Astrocyte of the spinal cord (primary cell): ENCODE measurements around the gene ARHGEF11.

Experiments used
- DNase-seq: peaks from one replicate; pipeline ENCODE4 v3.0.0; 2011; ENCODE audit warnings: low read depth, low spot score
- H3K4me3 ChIP-seq: 2 replicates; pipeline ENCODE4 v1.5.1; 2011; ENCODE audit warnings: low read depth, mild to moderate bottlenecking, low read length, moderate library complexity
- in situ Hi-C: cut with HindIII; loops from 2 replicates; pipeline ENCODE4 v1.10.0; 2017; ENCODE audit warnings: low sequenced_read_pairs
- TF ChIP-seq, protein P1 (sequence below): IDR thresholded peaks from 2 replicates; pipeline ENCODE4 v1.5.1; 2012; ENCODE audit warnings: low read depth, mild to moderate bottlenecking, low read length, inconsistent platforms

ARHGEF11 gene

GRCh38 chr1:156889802-156890580 lies 155.6 kb downstream of the ARHGEF11 start:
- TF ChIP-seq, protein P1, sequence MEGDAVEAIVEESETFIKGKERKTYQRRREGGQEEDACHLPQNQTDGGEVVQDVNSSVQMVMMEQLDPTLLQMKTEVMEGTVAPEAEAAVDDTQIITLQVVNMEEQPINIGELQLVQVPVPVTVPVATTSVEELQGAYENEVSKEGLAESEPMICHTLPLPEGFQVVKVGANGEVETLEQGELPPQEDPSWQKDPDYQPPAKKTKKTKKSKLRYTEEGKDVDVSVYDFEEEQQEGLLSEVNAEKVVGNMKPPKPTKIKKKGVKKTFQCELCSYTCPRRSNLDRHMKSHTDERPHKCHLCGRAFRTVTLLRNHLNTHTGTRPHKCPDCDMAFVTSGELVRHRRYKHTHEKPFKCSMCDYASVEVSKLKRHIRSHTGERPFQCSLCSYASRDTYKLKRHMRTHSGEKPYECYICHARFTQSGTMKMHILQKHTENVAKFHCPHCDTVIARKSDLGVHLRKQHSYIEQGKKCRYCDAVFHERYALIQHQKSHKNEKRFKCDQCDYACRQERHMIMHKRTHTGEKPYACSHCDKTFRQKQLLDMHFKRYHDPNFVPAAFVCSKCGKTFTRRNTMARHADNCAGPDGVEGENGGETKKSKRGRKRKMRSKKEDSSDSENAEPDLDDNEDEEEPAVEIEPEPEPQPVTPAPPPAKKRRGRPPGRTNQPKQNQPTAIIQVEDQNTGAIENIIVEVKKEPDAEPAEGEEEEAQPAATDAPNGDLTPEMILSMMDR: peak; percentile 81
- in situ Hi-C loops: no loop called here

GRCh38 chr1:156887734-156888133 lies 157.8 kb downstream of the ARHGEF11 start:
- TF ChIP-seq, protein P1: no peak
- no peak overlapping the region for H3K4me3 ChIP-seq
- DNase-seq: no peak
- in situ Hi-C loops: no loop called here

More at GRCh38 chr1:156889802-156890580, 155.6 kb downstream of the ARHGEF11 start:
- peak; percentile 79 for DNase-seq
- no peak overlapping the region for H3K4me3 ChIP-seq

- no peak for DNase-seq
- in situ Hi-C loops: no loop called here
- TF ChIP-seq, protein P1: no peak
- no peak overlapping the region for H3K4me3 ChIP-seq
Observed at GRCh38 chr1:156887317-156887716, 158.2 kb downstream of the ARHGEF11 start.

GRCh38 chr1:156886583-156887281 lies 158.8 kb downstream of the ARHGEF11 start:
- no peak overlapping the region for H3K4me3 ChIP-seq
- no peak for DNase-seq
- TF ChIP-seq, protein P1: no peak
- in situ Hi-C loops: no loop called here

DNA sequence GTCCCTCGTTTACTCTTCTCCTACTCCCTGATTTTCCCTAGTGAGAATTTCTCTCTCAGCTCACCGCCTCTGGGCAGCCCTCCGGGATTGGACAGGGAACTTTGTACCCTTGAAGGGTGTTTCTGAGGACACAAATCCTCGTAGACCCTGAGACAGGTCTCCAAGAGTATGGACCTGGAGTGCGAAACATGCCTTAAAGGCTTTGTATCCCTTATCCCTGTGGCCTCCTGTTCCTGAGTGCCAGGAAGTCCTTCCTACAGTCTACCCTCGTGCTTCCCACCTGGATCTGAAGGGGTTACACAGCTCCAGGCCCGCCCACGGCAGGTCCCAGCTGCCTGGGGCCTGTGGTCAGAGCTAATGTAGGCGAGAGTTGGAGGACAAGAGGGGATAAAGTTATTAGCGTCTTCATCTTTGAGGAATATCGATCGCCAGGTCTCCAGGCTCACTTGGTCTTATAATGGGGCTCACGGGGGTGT lies 159.6 kb downstream of the ARHGEF11 start:
- H3K4me3 ChIP-seq: no peak overlapping the region
- in situ Hi-C loops: no loop called here
- TF ChIP-seq, protein P1: no peak
- no peak for DNase-seq

DNA sequence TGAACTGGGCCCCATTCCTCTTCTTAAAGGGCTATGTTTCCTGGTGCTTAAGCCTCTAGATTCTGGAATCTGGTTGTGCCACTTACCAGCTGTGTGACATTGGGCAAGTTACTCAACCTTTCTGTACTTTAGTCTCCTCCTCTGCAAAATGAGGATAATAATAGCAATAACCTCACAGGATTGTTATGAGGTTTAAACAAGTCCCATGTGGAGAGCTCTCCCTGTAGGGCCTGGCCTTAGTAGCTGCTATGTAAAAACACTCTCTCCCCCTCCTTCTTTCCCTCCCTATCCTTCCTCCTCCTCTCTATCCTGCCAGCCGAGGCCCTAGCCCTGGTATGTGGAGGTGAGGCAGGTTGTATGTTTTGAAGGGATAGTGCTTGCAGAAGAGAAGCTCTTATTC lies 160.2 kb downstream of the ARHGEF11 start:
- no peak overlapping the region for H3K4me3 ChIP-seq
- TF ChIP-seq, protein P1: no peak
- in situ Hi-C loops: no loop called here
- DNase-seq: no peak
